D721Med (cell line): ENCODE measurements around the gene TACR1.

Experiments
- DNase-seq: peaks from one replicate; pipeline ENCODE4 v3.0.0; 2011; ENCODE audit warnings: low spot score; ENCODE audit not compliant: insufficient read length
- FAIRE-seq: peaks from 2 replicates; lab custom pipeline; 2011; peaks lifted over from hg19 to GRCh38; lab: Jason Lieb, UNC
- CTCF ChIP-seq: IDR thresholded peaks from 2 replicates; pipeline ENCODE4 v1.5.1; 2012; ENCODE audit warnings: mild to moderate bottlenecking, control low read depth; ENCODE audit not compliant: insufficient read depth; ENCODE audit errors: missing control alignments

TACR1 gene

GRCh38 chr2:75133621-75134570, 65.4 kb downstream of the TACR1 start:
- no peak for FAIRE-seq
- no peak for TF ChIP-seq CTCF

GRCh38 chr2:75130171-75130570, 69.1 kb downstream of the TACR1 start:
- TF ChIP-seq CTCF = peak; percentile 10
- no peak for FAIRE-seq
- DNase-seq = no peak

More at GRCh38 chr2:75133621-75134570, 65.4 kb downstream of the TACR1 start:
- DNase-seq = no peak

GRCh38 chr2:75123876-75124275, 75.4 kb downstream of the TACR1 start:
- FAIRE-seq = no peak
- DNase-seq = no peak
- no peak for TF ChIP-seq CTCF

- DNase-seq = no peak
- TF ChIP-seq CTCF = no peak
- FAIRE-seq = no peak
Observed at GRCh38 chr2:75113231-75113869, 86.0 kb downstream of the TACR1 start.

DNA sequence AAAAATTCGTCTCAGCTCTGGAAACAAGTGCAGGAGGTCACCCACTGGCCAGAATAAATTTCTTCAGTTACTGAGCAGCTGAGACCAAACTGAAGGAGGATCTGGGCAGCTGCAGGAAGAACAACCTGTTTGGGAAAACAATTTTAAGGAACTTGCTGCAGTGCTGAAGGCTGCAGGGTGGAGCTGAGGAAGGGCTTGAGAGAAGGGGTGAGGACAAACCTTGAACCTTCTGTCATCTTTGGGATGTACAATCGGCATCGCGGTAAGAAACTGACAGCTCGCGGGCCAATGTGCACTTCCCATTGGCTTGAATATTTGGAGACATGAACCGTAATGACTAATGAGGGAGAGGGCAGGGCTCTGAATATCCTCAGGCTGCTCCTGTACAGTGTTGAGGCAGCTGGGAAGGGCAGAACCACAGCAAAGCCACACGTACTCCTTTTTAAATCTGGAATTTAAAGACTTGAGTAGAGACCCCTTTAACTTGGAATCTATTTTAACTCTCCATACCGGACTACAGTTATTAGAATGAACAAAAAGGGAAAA, 90.3 kb downstream of the TACR1 start:
- DNase-seq = no peak
- TF ChIP-seq CTCF = no peak
- no peak for FAIRE-seq

DNA sequence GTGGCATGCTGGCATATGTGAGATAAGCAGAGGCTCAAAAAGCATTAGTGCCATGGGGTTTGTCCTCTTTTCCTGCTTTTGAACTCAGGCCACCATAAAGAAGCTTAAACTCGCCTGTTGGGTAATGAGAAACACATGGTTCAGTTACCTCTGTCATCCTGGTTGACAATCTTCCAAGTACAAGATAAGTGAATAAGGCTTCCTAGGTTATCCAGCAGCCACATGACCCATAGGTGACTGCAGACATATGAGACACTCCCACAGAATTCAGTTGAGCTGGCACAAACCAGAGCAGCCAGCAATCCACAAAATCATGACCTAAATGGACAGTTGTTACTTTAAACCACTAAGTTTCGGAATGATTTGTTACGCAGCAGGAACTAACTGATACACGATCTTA, 97.3 kb downstream of the TACR1 start:
- FAIRE-seq (no peak), DNase-seq (no peak)
- TF ChIP-seq CTCF = no peak
